ENCODE data around the gene RASSF1.
"Not testable (repeated sequence)": the region's sequence is repeated elsewhere in the genome, so short reads cannot be mapped to it uniquely, and the experiment has no call there.

RASSF1 gene

GRCh38 chr3:50322386-50323091 is 18.1 kb downstream of the RASSF1 start, which contains the start of gene HYAL2:
TSS of gene HYAL2 (minus strand) at chr3:50322745. CDS start at chr3:50320489, 2,256 bp downstream.
- FAIRE-seq, result no peak

GRCh38 chr3:50322115-50322385 is 18.6 kb downstream of the RASSF1 start:
- FAIRE-seq, result no peak

GRCh38 chr3:50321336-50322114 is 19.1 kb downstream of the RASSF1 start:
- FAIRE-seq, result no peak

- FAIRE-seq, result no peak
Measured at GRCh38 chr3:50320853-50321335, 19.7 kb downstream of the RASSF1 start.

GRCh38 chr3:50319894-50320625 is 20.6 kb downstream of the RASSF1 start:
- no peak for FAIRE-seq

- FAIRE-seq, result no peak
Measured at GRCh38 chr3:50319181-50319893, 21.3 kb downstream of the RASSF1 start.

- FAIRE-seq, result no peak
Measured at GRCh38 chr3:50318615-50319014, 22.0 kb downstream of the RASSF1 start.

GRCh38 chr3:50318163-50318562 is 22.5 kb downstream of the RASSF1 start:
- no peak for FAIRE-seq

- no peak for FAIRE-seq
Measured at GRCh38 chr3:50317300-50317699, 23.3 kb downstream of the RASSF1 start.

GRCh38 chr3:50316657-50317242 is 23.9 kb downstream of the RASSF1 start:
- FAIRE-seq, result no peak

- no peak for FAIRE-seq
Measured at GRCh38 chr3:50314816-50315215, 25.8 kb downstream of the RASSF1 start.

- FAIRE-seq, result no peak
Measured at GRCh38 chr3:50314342-50314741, 26.3 kb downstream of the RASSF1 start.

GRCh38 chr3:50312041-50312440 is 28.6 kb downstream of the RASSF1 start:
- not testable (repeated sequence) for FAIRE-seq

- FAIRE-seq, result no peak
Measured at GRCh38 chr3:50304601-50305000, 36.0 kb downstream of the RASSF1 start.

GRCh38 chr3:50303013-50303815 is 37.4 kb downstream of the RASSF1 start, which contains the start of gene HYAL1:
TSS of gene HYAL1 (minus strand) at chr3:50303574. CDS start at chr3:50302956, 618 bp downstream.
- no peak for FAIRE-seq

- FAIRE-seq, result no peak
Measured at GRCh38 chr3:50302095-50303012, 38.3 kb downstream of the RASSF1 start.

GRCh38 chr3:50300681-50301254 is 39.9 kb downstream of the RASSF1 start:
- FAIRE-seq, result no peak

- no peak for FAIRE-seq
Measured at GRCh38 chr3:50299929-50300680, 40.5 kb downstream of the RASSF1 start.

- FAIRE-seq, result no peak
Measured at GRCh38 chr3:50299638-50299928, 41.1 kb downstream of the RASSF1 start.

Measured in A204.1 (cell line).